ENCODE data around the gene AP1G2.

GRCh38 chr14:23572524-23572828 is 4.9 kb upstream of the AP1G2 start:
- TF ChIP-seq CTCF (IDR thresholded peaks at IDR 0.05): no peak
- no peak for TF ChIP-seq EZH2phosphoT487 (IDR thresholded peaks at IDR 0.05)
